Prostate gland (tissue), 2 donors: ENCODE measurements around the gene PIRT. TPM values are rescaled to one million over a fixed set of nuclear protein-coding genes. Genes with fewer than 3 reads are reported as not detected.
"Not testable (repeated sequence)": the region's sequence is repeated elsewhere in the genome, so short reads cannot be mapped to it uniquely, and the experiment has no call there.

ENCODE experiments used
- DNase-seq: peaks from one replicate; pipeline ENCODE4 v3.0.0-alpha.2; 2019; ENCODE audit warnings: low spot score
- H3K27ac ChIP-seq, 2 donors: fragments of 200-600 bp; sonication (generic); 2 replicates each; pipeline ENCODE4 v1.5.1; 2017 to 2019
- H3K27me3 ChIP-seq: fragments of 200-600 bp; sonication (generic); replicated peaks from 2 replicates; pipeline ENCODE4 v1.5.1; 2019; ENCODE audit not compliant: insufficient read depth
- H3K36me3 ChIP-seq, 2 donors: fragments of 200-600 bp; sonication (generic); 1 replicate in 1 of 2; 2 replicates in 1 of 2; pipeline versions ENCODE4 v1.5.1 to v1.8.1; 2017 to 2019
- H3K4me1 ChIP-seq: fragments of 200-600 bp; sonication (generic); replicated peaks from 2 replicates; pipeline ENCODE4 v1.5.1; 2019
- H3K4me3 ChIP-seq, 2 donors: fragments of 200-600 bp; sonication (generic); 2 replicates each; pipeline ENCODE4 v1.5.1; 2017 to 2019
- H3K9me3 ChIP-seq: fragments of 200-600 bp; sonication (generic); 2 replicates; pipeline ENCODE4 v1.5.1; 2017
- POLR2A ChIP-seq: fragments of 450-650 bp; IDR thresholded peaks from one replicate; pipeline ENCODE4 v1.6.1; 2016; ENCODE audit warnings: antibody characterized with exemption, mild to moderate bottlenecking
- POLR2AphosphoS5 ChIP-seq: sonication (generic); formaldehyde crosslinking; IDR thresholded peaks from one replicate; pipeline ENCODE4 v1.6.1; 2017; ENCODE audit warnings: antibody characterized with exemption
- WGBS: methylation state at CpG from one replicate; pipeline ENCODE4 v1.1.5; 2018; 5-methylcytosine and 5-hydroxymethylcytosine counted together
- intact Hi-C: fragments of 100-400 bp; cut with DNase I; formaldehyde crosslinking; loops from one replicate; pipeline ENCODE4 v1.14.2; 2022
- total RNA-seq, 2 donors: library from RNA; depleted of rRNA; stranded (reverse); fragments of >200 nt; gene quantifications; one replicate each; pipeline ENCODE4 v1.1.0, GENCODE V29; 2016
- TF ChIP-seq, protein P1 (sequence below), 4 experiments: fragments of 200-600 bp in 2 of 4; fragments of 450-650 bp in 2 of 4; sonication (generic) in 2 of 4; IDR thresholded peaks; 1 replicate in 3 of 4; 2 replicates in 1 of 4; pipeline ENCODE4 v1.5.1; 2016 to 2019; ENCODE audit warnings: antibody characterized with exemption in 4 of 4, mild to moderate bottlenecking in 2 of 4, moderate library complexity in 2 of 4

PIRT gene
- total RNA-seq, 2 donors from 2014 or later, result 1.2 TPM; not detected in 1

- DNase-seq, result peak; percentile 21
- no peaks in the 10 kb centered on the region for H3K36me3 ChIP-seq
- H3K9me3 ChIP-seq, result no peaks in the 10 kb centered on the region
- no peak overlapping the region for H3K4me3 ChIP-seq
- intact Hi-C loops, result no loop called here
- no peaks in the 10 kb centered on the region for H3K4me1 ChIP-seq
- no peak for TF ChIP-seq POLR2A
- TF ChIP-seq, protein P1, sequence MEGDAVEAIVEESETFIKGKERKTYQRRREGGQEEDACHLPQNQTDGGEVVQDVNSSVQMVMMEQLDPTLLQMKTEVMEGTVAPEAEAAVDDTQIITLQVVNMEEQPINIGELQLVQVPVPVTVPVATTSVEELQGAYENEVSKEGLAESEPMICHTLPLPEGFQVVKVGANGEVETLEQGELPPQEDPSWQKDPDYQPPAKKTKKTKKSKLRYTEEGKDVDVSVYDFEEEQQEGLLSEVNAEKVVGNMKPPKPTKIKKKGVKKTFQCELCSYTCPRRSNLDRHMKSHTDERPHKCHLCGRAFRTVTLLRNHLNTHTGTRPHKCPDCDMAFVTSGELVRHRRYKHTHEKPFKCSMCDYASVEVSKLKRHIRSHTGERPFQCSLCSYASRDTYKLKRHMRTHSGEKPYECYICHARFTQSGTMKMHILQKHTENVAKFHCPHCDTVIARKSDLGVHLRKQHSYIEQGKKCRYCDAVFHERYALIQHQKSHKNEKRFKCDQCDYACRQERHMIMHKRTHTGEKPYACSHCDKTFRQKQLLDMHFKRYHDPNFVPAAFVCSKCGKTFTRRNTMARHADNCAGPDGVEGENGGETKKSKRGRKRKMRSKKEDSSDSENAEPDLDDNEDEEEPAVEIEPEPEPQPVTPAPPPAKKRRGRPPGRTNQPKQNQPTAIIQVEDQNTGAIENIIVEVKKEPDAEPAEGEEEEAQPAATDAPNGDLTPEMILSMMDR (IDR thresholded peaks at IDR 0.05), result no peak
- TF ChIP-seq POLR2AphosphoS5, result no peak
- no peaks in the 10 kb centered on the region for H3K27me3 ChIP-seq
- 31% methylated on average over 5 of the region's 5 CpGs for WGBS
- H3K27ac ChIP-seq, result no peak overlapping the region
These were observed 34.0 kb upstream of the PIRT start for GRCh38 chr17:10871914-10872313.

GRCh38 chr17:10870336-10871050, 32.6 kb upstream of the PIRT start:
- Histone ChIP-seq H3K4me3 (no peak overlapping the region), H3K27me3 (no peaks in the 10 kb centered on the region), H3K4me1 (no peaks in the 10 kb centered on the region), H3K9me3 (no peaks in the 10 kb centered on the region), H3K36me3 (no peaks in the 10 kb centered on the region), H3K27ac (no peak overlapping the region)
- 91% methylated on average over 8 of the region's 8 CpGs for WGBS
- no peak for DNase-seq
- intact Hi-C loops, result no loop called here
- TF ChIP-seq, protein P1 (IDR thresholded peaks at IDR 0.05), result no peak
- TF ChIP-seq POLR2AphosphoS5 (no peak), POLR2A (no peak)

GRCh38 chr17:10868744-10869143, 30.9 kb upstream of the PIRT start:
- intact Hi-C loops, H3K4me1 ChIP-seq, H3K27ac ChIP-seq, H3K9me3 ChIP-seq, H3K36me3 ChIP-seq, DNase-seq, H3K4me3 ChIP-seq, H3K27me3 ChIP-seq: not testable (repeated sequence)
- WGBS, result 97% methylated on average over 2 of the region's 2 CpGs

DNA sequence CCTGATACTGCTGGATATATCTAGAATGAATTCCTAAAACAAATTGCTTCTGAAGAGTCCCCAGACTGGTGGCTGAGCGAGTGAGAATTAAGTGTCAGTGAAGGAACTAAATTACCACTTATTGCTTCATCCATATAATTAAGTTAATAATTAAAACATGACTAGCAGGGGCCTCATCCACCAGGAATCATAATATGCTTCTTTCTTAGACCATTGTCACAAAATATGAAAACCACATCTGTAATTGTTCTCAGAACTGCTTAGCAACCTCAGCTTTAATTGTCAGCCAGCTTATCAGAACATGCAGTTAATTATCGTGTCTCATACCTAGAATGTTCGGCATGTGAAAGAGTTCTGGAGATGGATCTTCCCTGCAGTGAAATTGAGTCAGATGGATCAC, 21.2 kb upstream of the PIRT start:
- TF ChIP-seq, protein P1 (IDR thresholded peaks at IDR 0.05), result no peak
- TF ChIP-seq POLR2AphosphoS5 (no peak), POLR2A (no peak)
- DNase-seq, result no peak
- H3K4me3 ChIP-seq, result no peak overlapping the region
- H3K27me3 ChIP-seq, result no peaks in the 10 kb centered on the region
- H3K27ac ChIP-seq, result no peak overlapping the region
- intact Hi-C loops, result no loop called here
- H3K9me3 ChIP-seq, result no peaks in the 10 kb centered on the region
- no peaks in the 10 kb centered on the region for H3K36me3 ChIP-seq
- 85% methylated on average over 3 of the region's 3 CpGs for WGBS
- H3K4me1 ChIP-seq, result no peaks in the 10 kb centered on the region

DNA sequence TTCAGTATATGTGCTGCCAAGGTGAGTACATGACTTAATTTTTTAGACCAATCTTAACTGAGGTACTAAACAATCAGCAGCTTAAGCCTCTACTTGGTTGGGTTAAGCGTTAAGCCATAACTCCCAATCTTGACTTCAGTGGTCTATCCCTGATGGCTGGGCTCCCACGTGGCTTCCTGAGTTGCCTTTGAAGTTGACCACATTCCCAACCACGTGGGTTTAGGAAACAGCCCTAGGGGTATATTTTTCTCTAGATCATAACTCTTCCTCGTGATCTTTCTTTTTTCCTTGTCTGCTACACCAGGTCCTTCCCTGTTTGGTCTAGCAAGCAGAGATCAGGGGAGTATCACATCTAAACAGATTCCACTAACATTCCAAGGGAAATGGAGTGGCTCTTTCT, 20.1 kb upstream of the PIRT start:
- Histone ChIP-seq H3K27me3 (no peaks in the 10 kb centered on the region), H3K4me3 (no peak overlapping the region), H3K4me1 (no peaks in the 10 kb centered on the region), H3K36me3 (no peaks in the 10 kb centered on the region), H3K27ac (no peak overlapping the region), H3K9me3 (no peaks in the 10 kb centered on the region)
- 41% methylated on average over 4 of the region's 4 CpGs for WGBS
- TF ChIP-seq POLR2AphosphoS5, result no peak
- no peak for TF ChIP-seq POLR2A
- no peak for DNase-seq
- intact Hi-C loops, result no loop called here

- H3K9me3 ChIP-seq, H3K27ac ChIP-seq, H3K4me3 ChIP-seq, H3K36me3 ChIP-seq, DNase-seq, H3K4me1 ChIP-seq, H3K27me3 ChIP-seq: not testable (repeated sequence)
- 79% methylated on average over 6 of the region's 6 CpGs for WGBS
- intact Hi-C loops, result loop anchor here (5.0 kb wide), 1 partner anchor 204 kb away; no protein-coding TSS in a partner anchor
These were observed 8.7 kb upstream of the PIRT start for GRCh38 chr17:10846636-10847035.
